Measurements from ENCODE around the gene CIZ1. TPM values are rescaled to one million over a fixed set of nuclear protein-coding genes. Genes with fewer than 3 reads are reported as not detected.

Gene CIZ1
- total RNA-seq, 1 experiment from 2014 or later: 104 TPM

- Histone ChIP-seq H3K4ac (ENCODE audit: low read depth, low read length) (no peak overlapping the region), H3K18ac (ENCODE audit: insufficient read length, low read depth, low read length) (no peak overlapping the region), H4K5ac (ENCODE audit: insufficient read length, low read depth, low read length) (no peak overlapping the region), H3K23me2 (ENCODE audit: insufficient read length, low read depth, low read length, poor library complexity, severe bottlenecking) (peaks cover 3% of the 10 kb centered on the region), H3K4me1 (ENCODE audit: insufficient read depth, low read length) (no peaks in the 10 kb centered on the region), H4K20me1 (ENCODE audit: control insufficient read depth, insufficient read depth, insufficient read length) (peaks cover 4% of the 10 kb centered on the region), H2BK15ac (ENCODE audit: low read depth, low read length) (no peak overlapping the region), H2BK120ac (ENCODE audit: low read depth, low read length, poor library complexity, severe bottlenecking) (no peak overlapping the region), H2AK5ac (ENCODE audit: insufficient read length, low read length) (no peak overlapping the region), H3K56ac (ENCODE audit: insufficient read length, low read depth, low read length) (no peak overlapping the region), H3K27me3 (ENCODE audit: insufficient read depth, low read length) (no peaks in the 10 kb centered on the region), H4K8ac (replicated peaks; ENCODE audit: insufficient read length, low read depth, low read length) (no peak overlapping the region), H2BK12ac (ENCODE audit: insufficient read length, low read depth, low read length) (no peak overlapping the region), H3K79me1 (ENCODE audit: insufficient read depth, low read depth, low read length, poor library complexity, severe bottlenecking) (no peaks in the 10 kb centered on the region), H3K14ac (ENCODE audit: insufficient read depth, low read length) (no peak overlapping the region), H3T11ph (ENCODE audit: low read length) (no peak overlapping the region), H3K9me3 (ENCODE audit: control insufficient read depth, low read depth, low read length) (no peaks in the 10 kb centered on the region), H2BK20ac (ENCODE audit: low read depth, low read length, poor library complexity, severe bottlenecking) (no peak overlapping the region), H3K9ac (ENCODE audit: extremely low read depth, insufficient read length, low read length) (no peak overlapping the region), H2BK5ac (ENCODE audit: insufficient read length, low read length) (no peak overlapping the region), H3K4me2 (ENCODE audit: insufficient read depth, insufficient read length, low read length) (no peak overlapping the region), H4K91ac (ENCODE audit: insufficient read length, low read depth, low read length) (no peak overlapping the region), H3K27ac (ENCODE audit: insufficient read length, low read depth, low read length) (no peak overlapping the region), H3K79me2 (ENCODE audit: insufficient read depth, low read length) (no peaks in the 10 kb centered on the region), H2AFZ (ENCODE audit: low read length) (no peak overlapping the region), H3K23ac (ENCODE audit: insufficient read length, low read depth, low read length) (no peak overlapping the region)
- DNase-seq: no peak
- Mint-ChIP-seq H3K36me3 (ENCODE audit: insufficient read depth in 1 of 3, low read depth in 3 of 3) (peaks cover under 1 to 4% (median 2%) of the 10 kb centered on the region in 3 experiments; a peak in 6 of 7 replicates), H3K27ac (no peak overlapping the region; a peak in 1 of 7 replicates), H3K27me3 (ENCODE audit: low read depth) (no peaks in the 10 kb centered on the region; the same call in 1 of the 2 replicates), H3K9me3 (no peaks in the 10 kb centered on the region), H3K4me1 (peaks cover 12 to 13% of the 10 kb centered on the region in 2 experiments), H3K4me3 (no peak overlapping the region; a peak in 1 of 5 replicates)
- WGBS (ENCODE audit: extremely low coverage, insufficient read length, low lambda C conversion rate): no CpG with 5 or more reads among the region's 12 CpGs
- no peak for TF ChIP-seq CTCF (conservative IDR thresholded peaks at IDR 0.05)
These were observed 22.6 kb upstream of the CIZ1 start for GRCh38 chr9:128213746-128214497.

Data from H9 (cell line).